C4-2B (cell line): ENCODE measurements around the gene MTA3.
"Not testable (repeated sequence)": the region's sequence is repeated elsewhere in the genome, so short reads cannot be mapped to it uniquely, and the experiment has no call there.

ENCODE experiments used
- H3K27ac ChIP-seq: fragments of 450-650 bp; 2 replicates; pipeline ENCODE4 v1.5.1; 2017
- CTCF ChIP-seq: fragments of 450-650 bp; conservative IDR thresholded peaks from 2 replicates; pipeline ENCODE4 v1.5.1; 2017; ENCODE audit warnings: mild to moderate bottlenecking
- ZFX ChIP-seq: fragments of 450-650 bp; IDR thresholded peaks from 2 replicates; pipeline ENCODE4 v1.6.1; 2017

Gene MTA3

GRCh38 chr2:42638080-42638784 lies 69.8 kb downstream of the MTA3 start:
- H3K27ac ChIP-seq: no peak overlapping the region
- TF ChIP-seq ZFX (no peak), CTCF (no peak)

GRCh38 chr2:42639340-42640077 lies 71.1 kb downstream of the MTA3 start:
- TF ChIP-seq CTCF (no peak), ZFX (no peak)
- no peak overlapping the region for H3K27ac ChIP-seq

- TF ChIP-seq ZFX: no peak
- no peak for TF ChIP-seq CTCF
- H3K27ac ChIP-seq: no peak overlapping the region
Observed at GRCh38 chr2:42640261-42640660, 71.8 kb downstream of the MTA3 start.

- not testable (repeated sequence) for H3K27ac ChIP-seq
Observed at GRCh38 chr2:42642371-42642770, 73.9 kb downstream of the MTA3 start.

GRCh38 chr2:42645551-42645950 lies 77.1 kb downstream of the MTA3 start:
- no peak overlapping the region for H3K27ac ChIP-seq
- TF ChIP-seq ZFX (no peak), CTCF (no peak)

- no peak overlapping the region for H3K27ac ChIP-seq
- TF ChIP-seq CTCF (no peak), ZFX (no peak)
Observed at GRCh38 chr2:42648796-42649195, 80.4 kb downstream of the MTA3 start.

GRCh38 chr2:42651057-42651456 lies 82.6 kb downstream of the MTA3 start:
- TF ChIP-seq CTCF (no peak), ZFX (no peak)
- no peak overlapping the region for H3K27ac ChIP-seq

- TF ChIP-seq ZFX (no peak), CTCF (no peak)
- no peak overlapping the region for H3K27ac ChIP-seq
Observed at GRCh38 chr2:42652086-42652485, 83.7 kb downstream of the MTA3 start.
